GM11168 (cell line): ENCODE results near the gene SRI.
"Not testable (repeated sequence)": the region's sequence is repeated elsewhere in the genome, so short reads cannot be mapped to it uniquely, and the experiment has no call there.

Source experiments
- in situ Hi-C: fragments of 300-500 bp; cut with MboI; formaldehyde crosslinking; loops from one replicate; pipeline ENCODE4 v1.12.0; 2022; ENCODE audit warnings: low sequenced_read_pairs; ENCODE audit not compliant: unreplicated experiment

The SRI gene

DNA sequence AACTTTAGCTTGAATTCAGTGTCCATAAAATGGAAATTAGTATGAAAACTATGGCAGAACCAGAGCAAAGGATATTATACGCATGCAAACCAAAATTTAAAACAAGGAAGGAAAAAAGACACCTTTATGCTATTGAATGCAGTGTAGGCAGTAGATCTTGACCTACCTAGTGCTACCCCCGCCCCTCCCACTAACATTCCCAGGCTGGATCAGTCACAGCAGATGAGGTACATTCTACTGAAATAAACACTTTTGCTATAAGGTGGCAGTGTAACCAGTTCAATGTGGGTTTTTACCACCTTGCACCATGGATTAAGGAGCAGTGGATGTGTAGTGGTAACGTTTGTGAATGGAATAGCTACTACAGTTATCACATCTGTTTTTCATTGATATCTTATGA, 27.9 kb downstream of the SRI start:
- in situ Hi-C loops: no loop called here

DNA sequence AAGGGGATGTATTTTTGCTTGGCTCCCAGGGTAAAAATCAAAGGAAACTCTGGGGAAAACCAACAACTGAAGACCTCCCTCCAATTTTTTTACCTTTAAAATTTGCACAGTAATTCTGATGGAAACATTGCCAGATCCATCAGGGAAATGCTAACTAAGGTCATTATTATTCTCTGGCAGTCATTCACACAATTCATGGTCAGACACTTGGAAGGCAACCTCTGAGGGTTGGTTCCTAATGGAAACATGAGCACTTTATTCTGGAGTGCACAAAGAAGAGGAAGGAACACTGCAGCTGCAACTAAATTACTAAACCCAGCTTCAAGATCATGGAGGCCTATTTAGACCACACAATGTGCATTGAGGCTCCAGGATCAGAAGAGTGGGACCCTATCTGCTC, 34.2 kb downstream of the SRI start:
- in situ Hi-C loops: no loop called here

DNA sequence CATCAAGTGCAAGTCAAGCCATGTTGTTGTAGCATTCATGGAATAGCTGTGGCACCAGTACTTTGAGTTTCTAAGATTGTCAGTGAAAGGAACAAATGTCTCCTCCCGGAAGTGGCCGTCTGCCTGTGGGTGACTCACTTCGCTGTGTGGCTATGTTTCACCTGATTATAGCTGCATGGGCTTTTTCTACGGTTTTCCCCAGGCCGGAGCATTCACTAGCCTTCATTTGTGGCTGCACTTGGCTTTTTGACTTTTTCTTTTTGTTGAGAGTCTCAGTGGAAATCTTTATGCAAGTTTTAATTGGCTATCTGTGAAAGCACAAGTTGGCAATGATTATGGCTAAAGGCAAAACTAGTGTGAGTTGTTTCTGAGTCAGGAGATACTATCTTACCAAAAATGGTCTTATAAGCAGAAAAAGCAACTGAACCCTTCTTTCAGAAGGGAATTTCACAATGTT, 35.0 kb downstream of the SRI start:
- in situ Hi-C loops: no loop called here

DNA sequence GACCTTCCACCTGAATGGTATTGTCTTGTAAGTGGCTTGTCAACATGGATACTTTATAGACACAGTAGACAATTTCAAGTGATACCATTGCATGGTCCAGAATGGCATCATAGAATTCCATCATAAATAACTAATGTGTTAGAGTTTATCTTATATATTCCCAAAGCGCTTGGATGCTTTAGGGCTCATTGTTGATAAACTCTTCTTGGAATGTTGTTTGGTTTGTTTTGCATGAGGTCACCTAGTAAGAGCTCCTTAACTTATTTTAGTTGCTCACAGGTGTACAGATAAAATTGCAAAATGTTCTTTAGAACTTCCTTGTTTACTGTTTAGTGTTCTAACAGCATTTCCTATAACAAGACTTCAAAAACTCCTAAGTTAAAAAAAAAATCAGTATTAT, 36.8 kb downstream of the SRI start:
- in situ Hi-C loops: no loop called here

DNA sequence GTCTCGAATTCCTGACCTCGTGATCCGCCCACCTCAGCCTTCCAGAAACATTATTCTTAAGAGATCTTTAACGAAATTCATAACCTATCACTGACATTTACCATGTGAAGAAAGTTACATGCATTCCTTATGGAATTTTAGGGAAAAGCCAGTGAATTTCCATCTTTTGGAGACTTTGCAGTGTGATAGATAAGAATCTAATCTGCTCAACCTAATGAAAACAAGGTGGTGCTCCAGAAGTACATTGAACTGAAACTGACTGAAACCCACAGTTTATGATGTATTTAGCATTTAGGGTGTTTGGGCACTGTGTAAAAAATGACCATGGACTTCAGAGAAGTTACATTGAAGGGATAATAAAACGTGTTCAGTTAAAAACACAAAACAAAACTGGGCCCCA, 43.6 kb downstream of the SRI start:
- in situ Hi-C loops: no loop called here

DNA sequence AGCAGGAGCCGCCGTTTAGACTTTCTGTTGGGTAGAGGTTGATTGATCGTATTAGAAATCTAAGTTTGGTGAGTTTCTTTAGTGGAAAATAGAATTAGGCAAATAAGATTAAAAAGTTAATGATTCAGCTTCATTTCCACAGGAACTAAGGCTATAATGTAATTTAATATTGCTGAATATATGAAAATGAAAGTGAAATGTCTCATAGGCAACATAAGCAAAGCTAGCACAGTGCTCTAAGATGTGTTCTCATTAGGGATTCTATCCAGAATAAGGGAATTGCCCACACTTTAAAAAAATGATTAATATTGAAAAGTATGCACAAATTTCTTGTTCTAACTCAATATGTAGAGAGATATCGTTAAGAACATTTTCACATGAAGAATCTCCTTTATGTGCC, 47.0 kb downstream of the SRI start:
- in situ Hi-C loops: no loop called here

DNA sequence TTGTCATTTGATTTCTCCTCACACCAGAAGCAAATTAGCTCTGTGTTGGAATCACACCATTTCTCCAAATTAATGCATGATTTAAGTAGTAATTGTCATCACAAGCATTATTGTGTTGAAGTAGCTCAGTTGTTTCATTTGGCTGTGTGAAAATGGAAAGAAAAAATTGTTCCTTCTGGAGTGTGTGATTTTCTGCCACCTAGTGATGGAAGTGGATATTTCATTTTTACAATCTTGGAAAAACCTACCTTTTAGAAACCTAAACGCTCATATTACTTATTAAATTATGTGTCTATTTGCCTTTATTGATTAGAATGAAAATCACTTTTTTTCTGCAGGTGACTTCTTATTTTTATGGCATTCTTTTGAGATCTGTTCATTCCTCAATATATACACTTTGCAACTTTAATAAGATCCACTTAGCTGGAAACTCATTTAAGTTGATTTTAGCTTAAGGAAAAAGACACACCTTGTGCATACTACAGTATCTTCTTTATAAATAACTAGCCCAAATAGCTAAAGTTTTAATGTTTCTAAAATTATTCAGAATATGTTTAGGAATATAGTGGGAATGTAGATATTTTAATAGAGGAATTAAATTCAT, 50.0 kb downstream of the SRI start:
- in situ Hi-C loops: no loop called here

DNA sequence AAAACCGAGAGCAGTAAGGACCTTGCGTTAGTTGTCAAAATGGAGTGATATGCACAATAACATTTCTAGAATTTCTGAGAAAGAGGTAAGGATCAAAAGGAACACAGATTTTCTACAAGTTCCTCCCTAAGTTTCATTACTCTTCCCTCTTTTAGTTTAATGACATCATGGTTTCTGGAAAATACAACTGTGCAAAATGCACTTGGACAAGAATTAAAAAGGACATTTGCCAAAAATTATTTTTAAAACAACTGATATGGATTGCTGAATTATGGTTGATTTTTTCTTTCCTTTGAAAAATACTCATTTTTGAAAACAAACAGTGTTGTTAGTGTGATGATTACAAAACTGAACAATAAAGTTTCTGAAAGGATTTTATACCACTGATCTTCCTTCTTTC, 52.1 kb downstream of the SRI start:
- in situ Hi-C loops: no loop called here

DNA sequence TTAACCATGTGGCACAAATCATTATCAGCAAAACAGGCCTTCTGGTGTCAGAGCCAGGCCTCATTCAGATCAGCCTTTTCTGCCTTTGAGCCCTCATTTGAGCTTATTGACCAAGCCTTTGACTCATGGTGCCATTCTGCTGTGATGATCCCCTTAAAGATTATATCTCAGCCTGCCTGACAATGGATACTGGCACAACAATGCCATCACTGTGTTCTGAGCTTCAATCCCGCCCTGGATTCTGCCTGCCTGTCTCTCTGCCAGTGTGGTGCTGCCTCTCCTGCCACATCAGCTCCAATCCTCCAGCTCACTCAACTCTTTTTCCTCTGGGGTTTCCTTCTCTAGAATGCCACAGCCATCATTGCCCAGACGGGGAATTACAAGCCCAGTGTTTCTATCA, 52.6 kb downstream of the SRI start:
- in situ Hi-C loops: no loop called here

DNA sequence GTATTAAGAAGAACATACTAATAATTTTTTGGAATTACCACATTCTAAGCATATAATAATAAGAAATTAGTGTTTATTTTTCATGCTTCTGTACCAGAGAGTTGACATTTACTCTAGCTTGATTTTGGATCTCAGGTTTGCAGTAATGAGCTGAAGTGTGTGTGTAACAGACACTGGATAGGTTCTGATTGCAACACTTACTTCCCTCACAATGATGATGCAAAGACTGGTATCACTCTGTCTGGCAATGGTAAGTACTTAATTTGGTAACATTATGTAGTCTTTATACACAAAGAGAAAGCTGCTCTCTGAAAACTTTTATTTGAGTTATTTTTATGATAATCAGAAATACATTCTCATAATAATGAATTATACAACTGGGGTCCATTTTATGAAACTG, 54.1 kb downstream of the SRI start:
- in situ Hi-C loops: no loop called here

DNA sequence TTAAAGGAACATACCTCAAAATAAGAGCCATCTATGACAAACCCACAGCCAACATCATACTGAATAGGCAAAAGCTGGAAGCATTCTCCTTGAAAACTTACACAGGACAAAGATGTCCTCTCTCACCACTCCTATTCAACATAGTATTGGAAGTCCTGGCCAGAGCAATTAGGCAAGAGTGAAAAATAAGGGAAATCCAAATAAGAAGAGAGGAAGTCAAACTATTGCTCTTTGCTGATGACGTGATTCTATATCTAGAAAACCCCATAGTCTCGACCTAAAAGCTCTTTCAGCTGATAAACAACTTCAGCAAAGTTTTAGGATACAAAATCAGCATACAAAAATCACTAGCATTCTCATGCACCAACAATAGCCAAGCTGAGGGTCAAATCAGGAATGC, 60.1 kb downstream of the SRI start:
- in situ Hi-C loops: not testable (repeated sequence)

DNA sequence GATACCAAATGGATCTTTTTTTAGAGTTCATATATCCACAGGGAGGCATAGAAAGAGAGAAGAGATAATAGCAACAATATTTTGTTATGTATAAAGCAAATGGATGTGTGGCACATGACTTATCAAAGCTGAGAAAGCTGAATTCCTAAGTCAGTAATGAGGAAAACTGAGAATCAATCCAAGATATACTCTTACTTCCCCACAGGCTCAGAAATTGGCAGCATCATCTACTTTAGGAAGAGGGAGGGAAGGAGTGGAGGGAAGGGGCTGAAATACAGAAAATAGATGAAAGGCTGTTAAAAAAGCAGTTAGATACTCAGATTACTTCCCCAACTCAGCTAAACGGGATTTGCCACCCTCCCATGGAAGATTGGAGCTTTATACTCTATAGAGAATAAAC, 63.5 kb downstream of the SRI start:
- in situ Hi-C loops: no loop called here

DNA sequence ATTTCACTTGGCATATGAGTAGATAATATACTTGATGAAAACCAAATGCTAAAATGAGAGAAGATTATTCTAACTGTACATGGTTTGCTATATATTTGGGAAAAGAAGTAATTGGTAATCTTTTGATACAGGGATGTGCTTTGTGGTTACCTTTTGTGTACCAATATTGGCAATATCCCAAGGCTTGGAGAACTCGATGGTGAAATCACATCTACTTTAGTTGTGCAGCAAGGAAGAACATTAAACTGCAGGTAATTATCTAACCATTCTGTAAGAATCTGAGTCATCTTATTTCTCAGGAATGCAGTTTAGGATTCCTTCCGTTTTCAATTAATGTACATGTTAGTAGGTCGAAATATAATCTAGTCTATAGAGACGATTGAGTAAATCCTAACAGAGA, 64.1 kb downstream of the SRI start:
- in situ Hi-C loops: no loop called here
